Caco-2 (cell line): Measurements from ENCODE around the gene C16orf95. TPM values are rescaled to one million over a fixed set of nuclear protein-coding genes. Genes with fewer than 3 reads are reported as not detected.
"Not testable (repeated sequence)": the region's sequence is repeated elsewhere in the genome, so short reads cannot be mapped to it uniquely, and the experiment has no call there.

Experiments
- BruUV-seq: library from RNA; stranded (reverse); fragments of 400-500 nt; replicated peaks from 2 replicates; lab custom pipeline; 2021; lab: Mats Ljungman, UMichigan
- CTCF ChIA-PET: fragments of 300-600 bp; sonication (Branson Sonifier 250); formaldehyde crosslinking; loops from one replicate; lab custom pipeline; 2022; ENCODE audit warnings: antibody characterized with exemption; lab: Charles Lee
- POLR2A ChIA-PET: fragments of 300-600 bp; sonication (Branson Sonifier 250); formaldehyde crosslinking; loops from one replicate; lab custom pipeline; 2022; ENCODE audit warnings: antibody characterized with exemption; lab: Charles Lee
- DNase-seq, 2 experiments: peaks; one replicate each; pipeline versions ENCODE4 v3.0.0 to v3.0.0-alpha.2; 2020 to 2022
- H3K27me3 ChIP-seq: replicated peaks from 2 replicates; pipeline ENCODE4 v1.6.0; 2011; ENCODE audit warnings: low read length; ENCODE audit not compliant: control insufficient read depth, insufficient read depth
- H3K36me3 ChIP-seq: 2 replicates; pipeline ENCODE4 v1.5.1; 2011; ENCODE audit warnings: low read length; ENCODE audit not compliant: control insufficient read depth, insufficient read depth
- H3K4me1 ChIP-seq: fragments of 250-450 bp; sonication (Bioruptor Pico); 2 replicates; pipeline ENCODE4 v1.5.1; 2020; ENCODE audit warnings: mild to moderate bottlenecking
- H3K4me3 ChIP-seq: 2 replicates; pipeline ENCODE4 v1.5.1; 2011; ENCODE audit warnings: low read depth, mild to moderate bottlenecking, control low read depth, low read length
- H3K9me3 ChIP-seq: fragments of 250-450 bp; sonication (Bioruptor Pico); 2 replicates; pipeline ENCODE4 v1.5.1; 2020; ENCODE audit warnings: mild to moderate bottlenecking, moderate library complexity
- H3K27ac Mint-ChIP-seq: one replicate; pipeline ENCODE4 v1.8.0; 2022; ENCODE audit warnings: mixed read lengths; ENCODE audit not compliant: unreplicated experiment
- H3K27me3 Mint-ChIP-seq: one replicate; pipeline ENCODE4 v1.8.0; 2022; ENCODE audit warnings: mixed read lengths; ENCODE audit not compliant: insufficient read depth, unreplicated experiment
- H3K36me3 Mint-ChIP-seq: one replicate; pipeline ENCODE4 v1.8.0; 2022; ENCODE audit warnings: mild to moderate bottlenecking, mixed read lengths; ENCODE audit not compliant: insufficient read depth, unreplicated experiment
- H3K4me1 Mint-ChIP-seq: one replicate; pipeline ENCODE4 v1.8.0; 2022; ENCODE audit warnings: low read depth, mixed read lengths; ENCODE audit not compliant: unreplicated experiment
- H3K4me3 Mint-ChIP-seq: one replicate; pipeline ENCODE4 v1.8.0; 2022; ENCODE audit warnings: mild to moderate bottlenecking, moderate library complexity, mixed read lengths; ENCODE audit not compliant: unreplicated experiment
- H3K9me3 Mint-ChIP-seq: one replicate; pipeline ENCODE4 v1.8.0; 2022; ENCODE audit warnings: mixed read lengths; ENCODE audit not compliant: unreplicated experiment
- intact Hi-C: fragments of 100-400 bp; cut with micrococcal nuclease; formaldehyde crosslinking; loops from one replicate; pipeline ENCODE4 v1.10.0; 2022; ENCODE audit not compliant: unreplicated experiment
- total RNA-seq: library from RNA; stranded (reverse); gene quantifications from 2 replicates; pipeline ENCODE4 v1.2.3, GENCODE V29; 2022
- TF ChIP-seq, protein P1 (sequence below), 2 experiments: fragments of 200-600 bp in 1 of 2; IDR thresholded peaks; 1 replicate in 1 of 2; 2 replicates in 1 of 2; pipeline versions ENCODE4 v1.5.1 to v1.8.0; 2011 to 2022; ENCODE audit warnings: antibody characterized with exemption in 1 of 2, control low read depth in 1 of 2, inconsistent platforms in 1 of 2, low read depth in 1 of 2, low read length in 1 of 2, mild to moderate bottlenecking in 1 of 2, moderate library complexity in 1 of 2; ENCODE audit not compliant: insufficient read depth in 1 of 2, severe bottlenecking in 1 of 2, unreplicated experiment in 1 of 2

C16orf95 gene
- total RNA-seq, 1 experiment from 2014 or later: 4.4 TPM

DNA sequence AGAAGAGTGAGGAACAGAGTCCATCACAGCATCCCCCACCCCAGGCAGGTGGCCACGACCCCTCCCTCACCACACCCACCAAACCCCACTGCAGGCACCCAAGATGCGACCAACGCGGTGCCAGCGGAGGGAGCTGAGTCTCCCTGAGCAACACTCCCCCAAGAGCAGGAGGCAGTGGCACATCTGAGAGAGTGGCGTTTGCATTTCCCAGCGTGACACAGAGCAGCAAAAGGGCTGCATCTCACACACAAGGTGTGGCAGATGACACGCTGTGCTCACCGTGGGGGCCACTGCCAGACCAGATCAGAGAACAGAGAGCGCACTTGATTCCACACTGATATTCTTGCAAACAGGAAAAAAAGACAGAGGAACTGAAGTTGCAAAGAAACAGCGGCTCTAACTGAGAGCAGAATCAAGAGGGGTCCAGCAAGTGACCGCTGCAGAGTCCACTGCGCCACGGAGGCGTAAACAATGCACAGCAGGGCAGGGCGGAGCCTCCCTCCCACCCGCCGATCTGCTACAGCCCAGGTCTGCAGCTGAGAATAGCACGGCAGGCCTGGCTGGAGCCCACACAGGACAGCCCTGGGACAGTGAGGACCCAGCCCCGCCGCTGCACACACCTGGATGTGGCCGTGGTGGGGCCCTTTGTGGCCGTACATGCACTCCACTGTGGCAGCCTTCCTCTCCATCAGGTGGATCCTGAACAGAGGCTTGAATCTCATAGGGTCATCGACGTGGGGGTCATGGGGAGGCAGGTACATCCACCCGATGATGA lies 26.0 kb upstream of the C16orf95 start:
- no peak for DNase-seq
- peaks cover 76% of the 10 kb centered on the region for H3K36me3 Mint-ChIP-seq
- no peaks in the 10 kb centered on the region for H3K4me1 ChIP-seq
- no peaks in the 10 kb centered on the region for H3K27me3 ChIP-seq
- BruUV-seq: no TSS peak
- no peaks in the 10 kb centered on the region for H3K9me3 Mint-ChIP-seq
- H3K4me3 ChIP-seq: no peak overlapping the region
- no peak overlapping the region for H3K27ac Mint-ChIP-seq
- POLR2A ChIA-PET: no interaction called here
- intact Hi-C loops: no loop called here
- peaks cover 4% of the 10 kb centered on the region for H3K36me3 ChIP-seq
- CTCF ChIA-PET: interaction anchor here (0.9 kb wide), 1 partner anchor 40 kb away, joined by 4 read pairs; the partner anchor contains the start of gene FBXO31
- TF ChIP-seq, protein P1, sequence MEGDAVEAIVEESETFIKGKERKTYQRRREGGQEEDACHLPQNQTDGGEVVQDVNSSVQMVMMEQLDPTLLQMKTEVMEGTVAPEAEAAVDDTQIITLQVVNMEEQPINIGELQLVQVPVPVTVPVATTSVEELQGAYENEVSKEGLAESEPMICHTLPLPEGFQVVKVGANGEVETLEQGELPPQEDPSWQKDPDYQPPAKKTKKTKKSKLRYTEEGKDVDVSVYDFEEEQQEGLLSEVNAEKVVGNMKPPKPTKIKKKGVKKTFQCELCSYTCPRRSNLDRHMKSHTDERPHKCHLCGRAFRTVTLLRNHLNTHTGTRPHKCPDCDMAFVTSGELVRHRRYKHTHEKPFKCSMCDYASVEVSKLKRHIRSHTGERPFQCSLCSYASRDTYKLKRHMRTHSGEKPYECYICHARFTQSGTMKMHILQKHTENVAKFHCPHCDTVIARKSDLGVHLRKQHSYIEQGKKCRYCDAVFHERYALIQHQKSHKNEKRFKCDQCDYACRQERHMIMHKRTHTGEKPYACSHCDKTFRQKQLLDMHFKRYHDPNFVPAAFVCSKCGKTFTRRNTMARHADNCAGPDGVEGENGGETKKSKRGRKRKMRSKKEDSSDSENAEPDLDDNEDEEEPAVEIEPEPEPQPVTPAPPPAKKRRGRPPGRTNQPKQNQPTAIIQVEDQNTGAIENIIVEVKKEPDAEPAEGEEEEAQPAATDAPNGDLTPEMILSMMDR (IDR thresholded peaks at IDR 0.05; ENCODE audit: insufficient read depth in 1 of 2, low read depth in 1 of 2, low read length in 1 of 2, severe bottlenecking in 1 of 2, unreplicated experiment in 1 of 2): no peak
- H3K27me3 Mint-ChIP-seq: no peaks in the 10 kb centered on the region
- no peaks in the 10 kb centered on the region for H3K9me3 ChIP-seq
- H3K4me3 Mint-ChIP-seq: no peak overlapping the region
- H3K4me1 Mint-ChIP-seq: no peaks in the 10 kb centered on the region

DNA sequence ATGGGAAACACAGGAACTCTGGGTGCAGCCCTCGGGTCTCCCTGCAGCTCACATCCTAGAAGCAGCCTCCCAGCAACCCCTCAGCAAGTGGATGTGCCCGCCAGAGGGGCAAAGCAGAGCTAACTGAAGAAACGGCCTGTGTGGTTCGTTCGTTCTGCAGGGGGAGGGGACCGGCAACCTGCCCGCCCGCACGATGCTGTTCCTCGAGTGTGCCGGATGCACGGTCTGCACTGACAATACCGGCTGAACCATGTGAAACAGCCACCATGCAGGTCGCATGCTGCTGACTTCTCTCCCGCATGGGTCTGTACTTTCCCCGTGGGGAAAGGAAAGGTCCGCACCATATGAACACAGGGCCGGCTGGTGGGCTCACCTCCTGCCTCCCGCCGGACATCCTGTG lies 25.3 kb upstream of the C16orf95 start:
- no peaks in the 10 kb centered on the region for H3K27me3 ChIP-seq
- ChIA-PET CTCF (no interaction called here), POLR2A (no interaction called here)
- H3K36me3 Mint-ChIP-seq: peaks cover 80% of the 10 kb centered on the region
- intact Hi-C loops: no loop called here
- H3K4me3 ChIP-seq: no peak overlapping the region
- no peaks in the 10 kb centered on the region for H3K27me3 Mint-ChIP-seq
- no peaks in the 10 kb centered on the region for H3K4me1 Mint-ChIP-seq
- H3K4me3 Mint-ChIP-seq: no peak overlapping the region
- TF ChIP-seq, protein P1 (IDR thresholded peaks at IDR 0.05; ENCODE audit: insufficient read depth in 1 of 2, low read depth in 1 of 2, low read length in 1 of 2, severe bottlenecking in 1 of 2, unreplicated experiment in 1 of 2): no peak
- H3K9me3 ChIP-seq: no peaks in the 10 kb centered on the region
- H3K36me3 ChIP-seq: peaks cover 3% of the 10 kb centered on the region
- no peak overlapping the region for H3K27ac Mint-ChIP-seq
- DNase-seq: no peak
- H3K4me1 ChIP-seq: no peaks in the 10 kb centered on the region
- H3K9me3 Mint-ChIP-seq: no peaks in the 10 kb centered on the region
- no TSS peak for BruUV-seq

DNA sequence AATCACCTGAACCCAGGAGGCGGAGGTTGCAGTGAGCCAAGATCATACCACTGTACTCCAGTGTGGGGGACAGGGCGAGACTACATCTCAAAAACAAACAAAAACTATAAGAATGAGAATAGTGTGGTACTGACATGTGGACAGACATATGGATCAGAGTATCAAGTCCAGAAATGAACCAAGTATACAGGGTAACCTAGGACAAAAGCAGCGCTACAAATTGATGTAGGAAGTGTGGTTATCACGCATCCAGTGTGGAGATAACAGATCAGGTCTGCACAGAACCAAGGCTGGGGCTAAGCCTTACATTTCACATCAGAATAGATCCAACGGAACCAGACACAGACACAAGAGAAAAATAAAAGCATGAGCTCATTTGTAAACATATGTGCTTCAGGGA lies 23.0 kb upstream of the C16orf95 start:
- DNase-seq: no peak
- peaks cover 80% of the 10 kb centered on the region for H3K36me3 Mint-ChIP-seq
- Histone ChIP-seq H3K27me3 (no peaks in the 10 kb centered on the region), H3K4me1 (no peaks in the 10 kb centered on the region), H3K4me3 (no peak overlapping the region), H3K36me3 (peaks cover 5% of the 10 kb centered on the region), H3K9me3 (no peaks in the 10 kb centered on the region)
- BruUV-seq: no TSS peak
- CTCF ChIA-PET: no interaction called here
- POLR2A ChIA-PET: no interaction called here
- no peaks in the 10 kb centered on the region for H3K4me1 Mint-ChIP-seq
- intact Hi-C loops: no loop called here
- no peaks in the 10 kb centered on the region for H3K27me3 Mint-ChIP-seq
- no peak overlapping the region for H3K27ac Mint-ChIP-seq
- no peak overlapping the region for H3K4me3 Mint-ChIP-seq
- H3K9me3 Mint-ChIP-seq: no peaks in the 10 kb centered on the region
- TF ChIP-seq, protein P1 (IDR thresholded peaks at IDR 0.05; ENCODE audit: insufficient read depth in 1 of 2, low read depth in 1 of 2, low read length in 1 of 2, severe bottlenecking in 1 of 2, unreplicated experiment in 1 of 2): no peak

DNA sequence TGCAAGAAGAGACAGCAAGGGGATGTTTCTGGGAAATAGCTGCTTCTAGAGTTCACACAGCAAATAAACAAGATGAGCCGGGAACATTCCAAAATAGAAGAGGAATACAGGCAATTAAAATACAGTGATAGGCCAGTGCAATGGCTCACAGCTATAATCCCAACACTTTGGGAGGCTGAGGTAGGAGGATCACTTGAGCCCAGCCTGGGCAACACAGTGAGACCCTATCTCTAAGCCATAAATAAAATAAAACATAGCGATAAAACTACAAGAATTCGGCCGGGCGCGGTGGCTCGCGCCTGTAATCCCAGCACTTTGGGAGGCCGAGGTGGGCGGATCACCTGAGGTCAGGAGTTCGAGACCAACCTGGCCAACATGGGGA lies 22.5 kb upstream of the C16orf95 start:
- CTCF ChIA-PET, BruUV-seq, POLR2A ChIA-PET: not testable (repeated sequence)

More for the DNA sequence above, 22.5 kb upstream of the C16orf95 start:
- H3K4me1 ChIP-seq, H3K4me3 ChIP-seq, H3K9me3 ChIP-seq, H3K27me3 Mint-ChIP-seq, H3K27ac Mint-ChIP-seq, DNase-seq, H3K36me3 ChIP-seq, H3K27me3 ChIP-seq, H3K4me3 Mint-ChIP-seq, intact Hi-C loops, H3K4me1 Mint-ChIP-seq, H3K9me3 Mint-ChIP-seq: not testable (repeated sequence)
- H3K36me3 Mint-ChIP-seq: peaks cover 80% of the 10 kb centered on the region
